Spleen (tissue), 7 donors: ENCODE data around the gene TXLNA.

Experiments used
- POLR2A ChIP-seq, 3 donors: fragments of 450-650 bp; IDR thresholded peaks; one replicate each; pipeline ENCODE4 v1.5.1; 2017; ENCODE audit warnings: antibody characterized with exemption in 3 of 3, mild to moderate bottlenecking in 1 of 3
- POLR2AphosphoS5 ChIP-seq, 3 donors: sonication (generic); formaldehyde crosslinking; IDR thresholded peaks; one replicate each; pipeline ENCODE4 v1.5.1; 2017; ENCODE audit warnings: antibody characterized with exemption in 3 of 3
- TF ChIP-seq, protein P1 (sequence below), 11 experiments: fragments of 200-600 bp in 7 of 11; fragments of 450-650 bp in 4 of 11; sonication (generic) in 4 of 11; IDR thresholded peaks in 8 of 11; conservative IDR thresholded peaks in 3 of 11; 1 replicate in 7 of 11; 2 replicates in 4 of 11; pipeline versions ENCODE4 v1.4.0 to v1.8.0; 2016 to 2021; ENCODE audit warnings: antibody characterized with exemption in 11 of 11, inconsistent platforms in 4 of 11, mild to moderate bottlenecking in 1 of 11
- donor health status: DM: no; HTN: no; CAD: no; lungs with moderate emphysema.
- donor health status: DM: no; HTN: no; CAD: no.
- donor health status: DM: no; HTN: no; CAD: no.

DNA sequence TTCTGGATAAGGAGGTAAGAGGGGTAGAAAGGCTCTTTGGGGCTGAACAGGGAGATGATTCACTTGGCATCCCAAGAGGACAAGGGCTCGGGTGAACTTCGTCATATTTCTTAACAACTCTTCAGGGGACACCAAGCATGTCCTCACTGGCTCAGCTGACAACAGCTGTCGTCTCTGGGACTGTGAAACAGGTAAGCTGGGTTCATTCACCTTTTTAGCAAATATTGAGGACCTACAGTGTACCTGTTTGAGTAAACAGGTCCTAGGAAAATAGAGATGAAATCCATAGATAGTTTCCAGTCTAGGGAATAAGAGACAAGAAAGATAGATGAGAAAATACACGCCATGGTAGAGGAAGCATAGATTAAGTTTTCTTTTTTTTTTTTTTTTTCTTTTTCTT, 44.8 kb downstream of the TXLNA start:
- TF ChIP-seq, protein P1, sequence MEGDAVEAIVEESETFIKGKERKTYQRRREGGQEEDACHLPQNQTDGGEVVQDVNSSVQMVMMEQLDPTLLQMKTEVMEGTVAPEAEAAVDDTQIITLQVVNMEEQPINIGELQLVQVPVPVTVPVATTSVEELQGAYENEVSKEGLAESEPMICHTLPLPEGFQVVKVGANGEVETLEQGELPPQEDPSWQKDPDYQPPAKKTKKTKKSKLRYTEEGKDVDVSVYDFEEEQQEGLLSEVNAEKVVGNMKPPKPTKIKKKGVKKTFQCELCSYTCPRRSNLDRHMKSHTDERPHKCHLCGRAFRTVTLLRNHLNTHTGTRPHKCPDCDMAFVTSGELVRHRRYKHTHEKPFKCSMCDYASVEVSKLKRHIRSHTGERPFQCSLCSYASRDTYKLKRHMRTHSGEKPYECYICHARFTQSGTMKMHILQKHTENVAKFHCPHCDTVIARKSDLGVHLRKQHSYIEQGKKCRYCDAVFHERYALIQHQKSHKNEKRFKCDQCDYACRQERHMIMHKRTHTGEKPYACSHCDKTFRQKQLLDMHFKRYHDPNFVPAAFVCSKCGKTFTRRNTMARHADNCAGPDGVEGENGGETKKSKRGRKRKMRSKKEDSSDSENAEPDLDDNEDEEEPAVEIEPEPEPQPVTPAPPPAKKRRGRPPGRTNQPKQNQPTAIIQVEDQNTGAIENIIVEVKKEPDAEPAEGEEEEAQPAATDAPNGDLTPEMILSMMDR (IDR thresholded peaks at IDR 0.05 in 8 of 11, conservative IDR thresholded peaks at IDR 0.05 in 3 of 11) = no peak
- no peak for TF ChIP-seq POLR2A (IDR thresholded peaks at IDR 0.05)
- TF ChIP-seq POLR2AphosphoS5 (IDR thresholded peaks at IDR 0.05) = no peak
